Hematopoietic multipotent progenitor cell treated with erythropoietin and hydrocortisone succinate and interleukin-3 and kit ligand, for 6 days (in vitro differentiated cells): ENCODE data around the gene GAN.
"Not testable (repeated sequence)": the region's sequence is repeated elsewhere in the genome, so short reads cannot be mapped to it uniquely, and the experiment has no call there.

Source experiments
- DNase-seq: peaks from one replicate; pipeline ENCODE4 v3.0.0-alpha.2; 2015

Gene GAN

DNA sequence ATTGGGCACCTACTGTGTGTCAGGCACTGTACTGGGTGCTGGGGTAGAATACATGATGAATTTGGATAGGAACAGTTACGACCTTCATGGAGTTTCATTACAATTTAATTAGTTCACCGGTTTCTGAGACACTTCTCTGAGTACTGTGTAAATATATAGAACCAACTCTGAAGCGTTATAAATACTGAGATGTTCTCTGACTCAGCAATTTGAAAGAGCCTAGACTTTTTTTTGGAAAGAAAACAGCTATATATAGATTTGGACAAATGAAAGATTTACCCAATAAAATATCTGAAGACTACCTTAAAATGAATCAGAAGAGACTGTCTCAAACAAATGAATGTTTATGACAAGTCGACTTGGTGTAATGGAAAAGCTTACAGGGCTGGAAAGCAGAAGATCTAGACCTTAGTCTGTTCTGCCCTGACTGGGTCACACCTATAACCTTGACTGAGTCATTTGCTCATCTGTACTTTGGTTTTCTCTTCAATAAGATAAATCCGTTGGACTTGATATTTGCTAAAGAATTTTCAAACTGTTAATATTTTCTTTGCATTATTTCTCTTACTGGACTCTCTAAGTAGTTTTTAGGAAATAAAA lies 4.6 kb upstream of the GAN start:
- no peak for DNase-seq

DNA sequence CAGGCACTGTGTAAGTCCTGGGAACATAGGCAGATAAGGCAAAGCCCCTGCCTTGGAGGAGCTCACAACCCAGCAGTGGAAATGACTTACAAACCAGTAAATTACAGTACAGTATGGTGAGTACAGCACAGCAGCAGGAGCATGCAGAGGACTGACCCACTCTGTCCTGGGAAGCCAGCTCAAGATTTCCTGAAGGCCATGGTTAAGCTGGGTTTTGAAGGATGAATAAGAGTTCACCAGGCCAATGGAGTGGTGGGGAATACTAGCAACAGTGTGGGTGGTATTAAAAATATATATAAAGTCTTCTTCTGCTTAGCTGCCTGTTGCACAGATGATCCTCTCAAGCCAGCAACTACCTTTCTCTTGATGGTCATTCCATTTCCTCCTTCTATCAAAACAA lies 3.0 kb upstream of the GAN start:
- DNase-seq = no peak

DNA sequence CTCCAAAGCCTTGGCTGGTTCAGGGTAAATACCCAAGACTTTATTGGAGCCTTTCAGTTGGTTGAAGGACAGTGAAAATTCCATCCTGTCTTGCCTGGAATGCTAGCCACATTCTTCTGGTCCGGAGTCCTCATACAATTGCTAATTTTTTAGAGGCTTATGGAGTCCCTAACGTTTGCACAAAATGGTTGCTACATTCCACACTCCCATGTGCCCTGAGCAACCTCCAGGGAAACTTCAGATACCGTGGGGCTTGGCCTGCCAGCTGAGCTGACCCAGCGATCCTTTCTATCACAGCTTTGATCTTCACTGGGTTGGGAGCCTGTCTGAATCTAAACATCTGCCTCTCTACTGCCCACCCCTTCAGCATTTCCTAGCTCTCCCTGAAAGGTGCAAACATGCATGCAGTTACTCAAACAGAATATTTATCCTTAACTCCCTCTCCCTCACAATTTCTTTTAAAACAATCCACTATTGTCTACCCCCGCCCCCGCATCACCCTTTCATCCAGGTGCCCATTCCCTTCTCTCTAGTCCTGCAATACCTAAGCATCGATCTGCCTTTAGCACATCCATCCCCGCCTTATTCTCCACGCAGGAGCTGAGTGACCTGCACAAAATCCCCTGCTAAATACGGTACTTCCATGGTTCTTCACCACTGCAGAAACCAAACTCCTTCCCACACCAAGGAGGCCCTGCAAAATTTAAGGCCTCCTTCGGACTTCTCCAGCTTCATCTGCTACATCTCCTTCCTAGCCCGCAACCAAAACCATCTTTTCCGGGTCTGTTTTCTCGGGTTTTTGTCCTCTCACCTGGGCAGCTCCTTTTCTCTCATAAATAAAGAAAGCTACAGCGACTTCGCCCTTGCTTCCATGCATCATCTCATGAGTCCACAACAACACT lies 810 bp upstream of the GAN start:
- peak; percentile 37 for DNase-seq

DNA sequence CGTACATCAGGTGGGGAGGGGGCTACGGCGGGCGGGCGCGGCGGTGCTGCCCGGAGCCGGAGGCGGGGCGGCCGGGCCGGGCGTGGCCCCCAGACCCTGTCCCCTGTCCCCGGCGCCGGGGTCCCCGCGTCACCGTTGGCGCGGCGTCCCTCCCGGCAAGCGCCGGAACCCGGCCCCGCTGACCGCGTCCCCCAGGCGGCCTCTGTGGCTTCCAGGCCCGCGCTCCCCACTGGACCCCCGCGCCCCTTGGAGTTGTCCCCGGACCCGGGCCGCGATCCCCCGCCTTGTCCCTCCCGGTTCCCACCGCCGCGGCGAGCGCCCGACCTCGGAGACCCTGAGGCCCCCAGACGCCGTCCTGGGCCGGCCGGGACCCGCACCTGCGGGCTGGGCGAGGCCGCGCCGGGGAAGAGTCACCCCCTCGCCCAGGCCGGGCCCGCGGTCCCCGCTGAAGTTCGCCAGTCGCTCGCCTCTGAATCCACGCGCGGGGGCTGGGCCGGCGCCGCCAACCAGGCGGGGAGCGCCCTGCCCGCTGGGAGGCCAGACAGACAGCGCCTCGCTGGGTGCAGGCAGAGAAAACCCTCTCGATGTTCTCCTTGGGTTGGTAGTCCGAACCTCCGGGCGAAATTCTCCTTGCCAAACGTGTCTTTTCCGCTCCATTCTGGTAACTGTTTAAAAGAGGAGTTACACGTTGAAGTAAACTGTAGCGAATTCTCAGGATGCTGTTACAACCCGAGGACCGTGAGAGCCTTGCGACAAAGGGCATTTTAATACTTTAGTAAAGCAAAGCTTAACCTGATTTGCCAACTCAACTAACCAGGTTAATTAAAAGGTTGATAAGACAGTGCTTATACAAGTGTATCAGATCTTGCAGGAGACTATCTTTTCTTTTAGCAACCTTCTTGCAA lies 761 bp downstream of the GAN start:
- peak; percentile 67 for DNase-seq

DNA sequence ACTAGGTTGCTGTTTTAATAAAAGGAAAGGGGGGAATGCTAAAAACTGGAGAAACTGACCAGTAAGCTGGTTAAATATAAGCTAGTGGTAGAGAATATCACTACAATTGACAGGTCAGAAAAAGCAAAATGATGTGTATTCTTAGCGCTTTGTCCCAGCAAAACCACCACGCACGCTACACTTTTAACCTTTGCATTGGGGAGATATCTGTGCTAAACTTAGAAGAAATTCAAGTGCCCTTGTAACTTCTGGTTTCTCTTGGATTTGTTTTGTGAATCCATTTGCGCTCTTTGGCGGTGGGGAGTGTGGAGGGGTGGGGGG lies 1.4 kb downstream of the GAN start:
- peak; percentile 5 for DNase-seq

- DNase-seq = no peak
Measured at GRCh38 chr16:81318711-81319110, 3.9 kb downstream of the GAN start.

- DNase-seq = no peak
Measured at GRCh38 chr16:81319221-81319912, 4.6 kb downstream of the GAN start.

DNA sequence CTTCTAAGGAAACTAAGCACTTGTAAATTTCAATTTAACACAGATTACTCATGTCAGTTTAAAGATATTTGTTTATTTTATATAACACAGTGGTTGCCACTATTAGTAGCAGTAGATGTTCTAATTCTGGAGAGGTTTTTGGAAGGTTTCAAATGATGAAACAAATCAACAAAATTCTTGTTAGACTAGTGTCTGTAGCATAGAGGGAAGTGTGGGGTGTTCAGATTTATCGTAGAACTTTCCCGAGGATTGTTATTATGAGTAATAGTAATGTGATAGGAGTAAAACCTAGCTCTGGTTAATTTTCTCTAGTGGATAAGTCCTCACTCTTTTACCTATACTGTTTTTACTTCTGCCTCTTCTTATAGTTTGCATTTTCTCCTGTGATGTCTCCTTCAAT lies 6.3 kb downstream of the GAN start:
- no peak for DNase-seq

DNA sequence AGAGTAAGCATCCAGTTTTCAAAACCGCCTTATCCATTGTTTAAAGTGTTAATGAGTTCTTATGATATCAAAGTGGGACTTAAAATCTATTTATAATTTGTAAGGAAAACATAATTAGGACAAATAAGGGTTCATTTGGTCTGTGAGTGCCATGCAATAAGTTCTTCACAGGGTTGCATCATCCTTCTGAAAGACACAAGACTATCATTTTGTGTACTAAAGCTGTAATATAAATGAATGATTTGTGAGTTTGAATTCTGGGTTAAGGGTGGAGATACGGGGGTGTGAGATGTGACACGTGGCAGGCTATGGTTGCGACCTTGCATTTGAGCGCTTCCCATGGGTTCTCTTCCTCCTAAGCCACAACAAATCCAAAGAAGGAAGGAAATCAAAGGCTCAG lies 6.8 kb downstream of the GAN start:
- no peak for DNase-seq

DNA sequence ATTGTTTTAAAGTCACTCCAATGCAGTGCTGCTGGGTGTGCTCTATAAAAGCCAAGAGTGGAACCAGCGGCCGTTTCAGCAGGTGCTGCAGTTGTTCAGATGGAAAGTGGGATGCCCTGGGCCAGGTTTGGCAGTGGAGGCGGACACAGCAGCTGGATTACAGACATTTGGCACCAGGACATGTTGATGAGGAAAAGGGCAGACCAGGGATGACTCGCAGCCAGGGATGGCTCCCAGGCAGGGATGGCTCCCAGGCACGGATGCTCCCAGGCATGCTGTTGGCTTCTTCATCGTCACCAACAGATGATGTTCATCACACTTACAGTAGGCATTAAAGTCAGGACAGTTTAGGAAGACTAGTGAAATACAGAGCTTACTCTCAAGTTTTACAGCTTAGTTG lies 10.0 kb downstream of the GAN start:
- no peak for DNase-seq

DNA sequence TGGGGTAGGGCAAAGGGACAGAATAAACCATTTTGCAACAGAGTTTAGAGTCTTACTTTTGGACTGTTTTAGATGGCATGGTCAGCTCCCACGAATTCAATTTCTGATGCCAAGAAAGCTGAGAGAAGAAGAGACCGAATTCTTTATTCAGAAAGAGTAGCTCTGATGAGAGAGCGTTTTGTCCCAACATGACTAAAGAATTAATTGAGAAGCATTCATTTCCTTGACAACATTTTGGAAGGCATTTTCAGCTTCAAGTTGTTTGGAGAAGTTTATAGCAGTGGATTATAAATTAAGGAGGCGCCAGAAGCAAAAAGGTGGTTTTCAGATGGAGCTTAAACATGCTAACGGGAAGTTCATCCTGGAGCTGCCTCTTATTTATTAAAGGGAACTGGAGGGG lies 12.2 kb downstream of the GAN start:
- DNase-seq = no peak

DNA sequence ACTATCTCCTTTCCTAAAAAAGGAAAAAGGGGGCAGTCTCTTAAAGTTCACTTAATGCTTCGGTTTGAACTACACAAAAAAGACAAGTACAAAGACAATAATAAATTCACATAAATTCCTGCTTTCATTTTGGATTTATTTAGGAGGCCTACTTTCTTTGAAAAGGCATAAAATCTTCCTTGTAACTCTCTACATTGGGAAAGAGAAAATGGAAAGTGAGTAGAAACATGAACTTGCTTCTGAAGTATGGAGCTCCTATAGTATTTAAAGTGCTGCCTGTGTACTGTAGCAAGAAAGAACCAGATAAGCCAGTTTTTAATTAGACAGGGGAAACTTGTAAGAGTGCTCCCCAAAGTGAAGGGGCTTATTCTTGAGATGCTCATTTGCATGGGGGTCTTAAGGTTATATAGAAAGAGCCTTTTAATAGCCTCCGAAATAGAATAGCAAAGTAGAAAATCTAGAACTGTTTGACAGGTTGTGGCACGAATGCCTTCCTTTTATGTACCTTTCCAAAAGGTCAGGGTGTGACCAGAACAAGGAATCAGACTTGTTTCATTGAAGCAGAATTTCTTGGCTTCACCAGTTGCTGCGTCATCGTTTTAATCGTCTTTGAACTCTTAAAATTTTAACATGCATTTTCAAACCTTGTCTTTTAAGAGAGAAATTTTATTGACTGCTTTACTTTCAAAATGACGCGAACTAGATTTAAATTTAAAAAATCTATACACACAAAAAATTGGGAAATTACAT lies 12.9 kb downstream of the GAN start:
- no peak for DNase-seq

DNA sequence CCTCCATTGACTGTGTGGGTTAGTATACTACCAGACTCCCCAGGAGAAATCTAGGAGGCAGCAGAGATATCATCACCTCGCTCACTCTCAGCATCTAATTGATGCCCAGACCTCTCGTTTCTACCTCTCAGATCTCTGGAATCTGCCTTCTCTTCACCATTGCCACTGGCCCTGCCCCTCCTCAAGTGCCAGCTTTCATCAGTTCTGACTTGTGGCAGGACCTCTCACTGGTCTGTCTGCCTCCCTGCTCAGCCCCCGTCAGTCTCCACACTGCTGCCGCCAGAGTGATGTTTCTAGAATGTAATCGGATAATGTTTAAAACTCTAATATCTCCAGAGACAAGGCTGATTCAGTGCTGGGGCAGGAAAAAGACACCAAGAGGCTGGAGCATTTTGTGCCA lies 15.2 kb downstream of the GAN start:
- DNase-seq = no peak

- no peak for DNase-seq
Measured at GRCh38 chr16:81333356-81333755, 18.6 kb downstream of the GAN start.

DNA sequence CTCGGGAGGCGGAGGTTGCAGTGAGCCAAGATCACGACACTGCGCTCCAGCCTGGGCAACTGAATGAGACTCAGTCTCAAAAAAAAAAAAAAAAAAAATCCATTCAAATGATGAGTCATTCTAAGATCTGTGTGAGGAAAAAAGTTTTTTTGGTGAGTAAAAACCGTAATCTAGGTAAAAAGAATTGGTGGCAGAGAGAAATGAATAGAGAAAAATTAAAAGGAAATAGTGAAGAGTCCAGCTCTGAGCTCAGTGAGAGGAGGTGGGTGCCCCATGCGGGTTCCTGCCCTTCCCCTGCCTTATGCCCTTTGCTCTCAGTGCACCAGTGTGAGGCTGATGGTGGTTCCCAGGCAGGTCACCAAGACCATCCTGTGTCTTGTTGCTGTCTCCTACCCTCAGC lies 20.9 kb downstream of the GAN start:
- DNase-seq = no peak

DNA sequence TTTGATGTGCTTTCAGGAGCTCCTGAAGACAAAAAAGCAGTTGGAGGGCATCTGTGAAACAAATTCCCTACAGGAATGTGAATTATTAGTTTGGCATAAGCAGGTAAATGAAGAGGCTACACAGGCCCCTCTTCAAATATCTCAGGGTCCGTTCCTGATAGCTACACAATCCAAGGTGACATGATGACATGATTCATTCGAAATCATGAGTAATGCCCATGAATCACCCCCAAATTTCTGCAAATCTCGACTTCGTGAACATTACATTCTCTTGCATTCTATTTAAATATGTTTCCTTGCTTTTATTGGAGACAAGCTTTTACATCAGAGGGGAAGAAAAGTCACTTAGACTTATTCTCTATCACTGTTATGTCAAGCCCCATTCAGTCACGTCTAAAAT lies 22.3 kb downstream of the GAN start:
- DNase-seq = no peak

DNA sequence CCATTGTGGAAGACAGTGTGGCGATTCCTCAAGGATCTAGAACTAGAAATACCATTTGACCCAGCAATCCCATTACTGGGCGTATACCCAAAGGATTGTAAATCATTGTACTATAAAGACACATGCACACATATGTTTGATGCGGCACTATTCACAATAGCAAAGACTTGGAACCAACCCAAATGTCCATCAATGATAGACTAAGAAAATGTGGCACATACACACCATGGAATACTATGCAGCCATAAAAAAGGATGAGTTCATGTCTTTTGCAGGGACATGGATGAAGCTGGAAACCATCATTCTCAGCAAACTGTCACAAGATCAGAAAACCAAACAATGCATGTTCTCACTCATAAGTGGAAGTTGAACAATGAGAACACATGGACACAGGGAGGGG lies 30.4 kb downstream of the GAN start:
- DNase-seq = not testable (repeated sequence)

GRCh38 chr16:81347425-81347824 lies 32.7 kb downstream of the GAN start:
- no peak for DNase-seq

DNA sequence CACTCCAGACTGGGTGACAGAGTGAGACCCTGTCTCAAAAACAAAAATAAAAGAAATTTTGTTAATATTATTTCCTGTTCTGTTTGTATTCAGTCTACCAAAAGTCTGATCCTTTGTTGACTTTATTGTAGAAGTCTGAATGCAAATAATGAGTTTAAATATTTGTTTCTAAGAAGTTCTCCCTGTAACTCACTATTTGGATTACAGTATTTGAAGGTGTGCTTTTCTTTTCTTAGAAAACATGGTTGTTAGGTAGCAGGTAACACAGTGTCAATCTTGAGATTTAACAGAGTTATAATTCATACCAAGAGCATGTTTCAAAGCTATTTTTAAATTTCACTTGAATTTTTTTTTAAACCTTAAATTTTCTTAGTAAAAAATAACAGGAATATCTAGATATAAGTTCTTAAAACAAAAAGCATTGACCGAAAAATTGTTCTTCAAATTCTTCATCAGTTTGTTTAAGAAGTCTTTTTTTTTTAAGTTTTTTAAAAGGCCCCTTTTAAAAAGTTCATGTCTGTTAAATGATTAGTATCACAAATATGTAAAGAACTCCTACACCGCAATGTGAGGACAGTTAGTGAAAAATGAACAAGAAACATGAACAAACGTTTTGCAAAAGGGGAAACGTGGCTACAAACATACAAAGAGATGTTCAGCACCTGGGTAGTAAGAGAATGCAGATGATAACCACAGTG lies 35.0 kb downstream of the GAN start:
- no peak for DNase-seq

DNA sequence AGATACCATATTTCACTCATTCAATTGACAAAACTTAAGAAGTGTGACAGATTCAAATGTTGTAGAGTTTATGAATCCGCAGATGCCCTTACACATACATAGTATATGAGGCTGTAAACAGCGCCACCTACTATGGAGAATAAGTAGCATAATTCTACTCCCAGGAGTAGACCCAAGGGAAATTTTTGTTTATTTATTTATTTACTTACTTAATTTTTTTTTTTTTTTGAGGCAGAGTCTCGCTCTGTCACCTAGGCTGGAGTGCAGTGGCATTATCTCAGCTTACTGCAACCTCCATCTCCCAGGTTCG lies 35.5 kb downstream of the GAN start:
- DNase-seq = peak; percentile 17

DNA sequence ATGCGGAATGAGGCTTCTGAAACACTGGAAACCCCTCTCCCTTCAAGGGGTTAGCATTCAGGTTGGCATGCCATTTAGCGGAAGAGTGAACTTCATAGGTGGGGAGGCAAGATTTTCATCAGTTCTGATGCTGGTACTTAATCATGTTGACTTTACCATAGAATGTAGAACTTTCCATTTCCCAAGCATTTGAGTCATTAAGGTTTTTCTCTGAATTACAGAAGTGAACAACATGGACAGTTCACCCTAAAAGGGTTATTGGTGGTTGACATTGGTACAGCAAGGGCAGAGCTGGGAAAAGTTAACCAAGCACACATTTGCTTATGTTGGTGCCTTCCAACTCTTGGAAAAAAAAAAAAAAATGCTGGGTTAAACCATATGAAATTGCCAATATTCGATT lies 39.1 kb downstream of the GAN start:
- DNase-seq = no peak

- peak; percentile 21 for DNase-seq
Measured at GRCh38 chr16:81357711-81358260, 43.0 kb downstream of the GAN start.
